ENCODE results near the gene POLQ.

POLQ gene

DNA sequence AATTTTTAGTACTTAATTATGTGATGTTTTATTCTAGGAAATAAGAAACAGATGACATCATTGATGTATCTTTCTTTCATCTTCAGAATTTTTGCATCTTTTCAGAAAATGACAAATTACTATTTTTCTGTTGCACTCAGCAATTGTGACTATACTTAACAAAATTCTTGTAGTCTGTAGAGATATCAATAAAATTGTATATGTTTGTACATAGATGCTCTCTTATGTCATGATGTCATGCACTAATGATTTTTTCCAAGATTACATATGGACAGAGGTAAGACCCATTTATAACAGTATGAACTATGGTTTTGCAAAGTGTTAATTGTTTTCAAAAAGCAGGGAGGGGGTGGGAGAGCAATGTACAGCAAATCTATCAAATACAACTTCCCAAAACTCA, 121.2 kb downstream of the POLQ start:
- Histone ChIP-seq H3K9me3 (ENCODE audit: control insufficient read depth, insufficient read depth, low read length) (no peaks in the 10 kb centered on the region), H3K9me2 (replicated peaks; ENCODE audit: control insufficient read depth, low read length) (no peaks in the 10 kb centered on the region)
- no peak for TF ChIP-seq EZH2phosphoT487 (IDR thresholded peaks at IDR 0.05; ENCODE audit: borderline replicate concordance, low read length)
- TF ChIP-seq CTCF (IDR thresholded peaks at IDR 0.05; ENCODE audit: low read depth, low read length, poor library complexity, severe bottlenecking): no peak

DNA sequence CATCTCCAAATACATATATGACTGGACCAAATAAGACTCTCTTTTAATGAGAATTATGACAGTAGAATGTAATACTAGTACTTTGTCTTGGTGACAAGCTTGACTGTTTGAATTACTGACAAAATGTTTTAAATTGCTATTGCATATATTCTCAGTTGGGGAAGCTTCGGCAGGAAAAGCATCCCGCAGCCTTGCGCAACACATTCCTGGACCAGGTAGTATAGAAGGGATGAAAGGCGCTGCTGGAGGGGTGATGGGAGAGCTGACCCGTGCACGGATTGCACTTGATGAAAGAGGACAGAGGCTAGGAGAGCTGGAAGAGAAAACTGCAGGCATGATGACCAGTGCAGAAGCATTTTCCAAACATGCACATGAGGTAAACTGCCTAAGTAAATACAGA, 127.6 kb downstream of the POLQ start:
- no peak overlapping the region for H3K4me3 ChIP-seq (ENCODE audit: low read length)
- no peak for TF ChIP-seq EZH2phosphoT487 (IDR thresholded peaks at IDR 0.05; ENCODE audit: borderline replicate concordance, low read length)
- no peak for TF ChIP-seq CTCF (IDR thresholded peaks at IDR 0.05; ENCODE audit: low read depth, low read length, poor library complexity, severe bottlenecking)
- H3K27me3 ChIP-seq (ENCODE audit: control insufficient read depth, low read length): no peaks in the 10 kb centered on the region
- no peaks in the 10 kb centered on the region for H3K79me2 ChIP-seq (ENCODE audit: control insufficient read depth, low read length)
- H3K9me2 ChIP-seq (replicated peaks; ENCODE audit: control insufficient read depth, low read length): no peaks in the 10 kb centered on the region
- H3F3A ChIP-seq (ENCODE audit: control insufficient read depth, insufficient read depth): no peaks in the 10 kb centered on the region
- H3K4me2 ChIP-seq (ENCODE audit: low read length): no peak overlapping the region
- no peaks in the 10 kb centered on the region for H3K4me1 ChIP-seq (ENCODE audit: control insufficient read depth, low read length)
- H3K36me3 ChIP-seq (ENCODE audit: control insufficient read depth, low read length): 0 out of 2 replicates have a peak, but pooled peaks cover 3% of the 10 kb centered on the region
- no peaks in the 10 kb centered on the region for H3K9me3 ChIP-seq (ENCODE audit: control insufficient read depth, insufficient read depth, low read length)
- no peak overlapping the region for H3K27ac ChIP-seq (ENCODE audit: low read depth, low read length)
- H4K20me1 ChIP-seq (ENCODE audit: control insufficient read depth, insufficient read depth, low read depth, low read length): no peaks in the 10 kb centered on the region

More for the DNA sequence above, 121.2 kb downstream of the POLQ start:
- Histone ChIP-seq H3F3A (ENCODE audit: control insufficient read depth, insufficient read depth) (no peaks in the 10 kb centered on the region), H3K27ac (ENCODE audit: low read depth, low read length) (no peak overlapping the region), H4K20me1 (ENCODE audit: control insufficient read depth, insufficient read depth, low read depth, low read length) (no peaks in the 10 kb centered on the region), H3K4me3 (ENCODE audit: low read length) (no peak overlapping the region), H3K36me3 (ENCODE audit: control insufficient read depth, low read length) (peaks cover 26% of the 10 kb centered on the region), H3K4me2 (ENCODE audit: low read length) (no peak overlapping the region), H3K79me2 (ENCODE audit: control insufficient read depth, low read length) (no peaks in the 10 kb centered on the region), H3K27me3 (ENCODE audit: control insufficient read depth, low read length) (no peaks in the 10 kb centered on the region), H3K4me1 (ENCODE audit: control insufficient read depth, low read length) (no peaks in the 10 kb centered on the region)

GRCh38 chr3:121414924-121415323, 130.9 kb downstream of the POLQ start:
- no peak overlapping the region for H3K4me3 ChIP-seq (ENCODE audit: low read length)
- no peaks in the 10 kb centered on the region for H3K4me1 ChIP-seq (ENCODE audit: control insufficient read depth, low read length)
- no peaks in the 10 kb centered on the region for H3K36me3 ChIP-seq (ENCODE audit: control insufficient read depth, low read length)
- no peaks in the 10 kb centered on the region for H3K27me3 ChIP-seq (ENCODE audit: control insufficient read depth, low read length)
- no peaks in the 10 kb centered on the region for H3K9me2 ChIP-seq (replicated peaks; ENCODE audit: control insufficient read depth, low read length)
- TF ChIP-seq CTCF (IDR thresholded peaks at IDR 0.05; ENCODE audit: low read depth, low read length, poor library complexity, severe bottlenecking) (no peak), EZH2phosphoT487 (IDR thresholded peaks at IDR 0.05; ENCODE audit: borderline replicate concordance, low read length) (no peak)
- H3K27ac ChIP-seq (ENCODE audit: low read depth, low read length): no peak overlapping the region
- H3K9me3 ChIP-seq (ENCODE audit: control insufficient read depth, insufficient read depth, low read length): no peaks in the 10 kb centered on the region
- H4K20me1 ChIP-seq (ENCODE audit: control insufficient read depth, insufficient read depth, low read depth, low read length): no peaks in the 10 kb centered on the region
- no peaks in the 10 kb centered on the region for H3K79me2 ChIP-seq (ENCODE audit: control insufficient read depth, low read length)
- H3F3A ChIP-seq (ENCODE audit: control insufficient read depth, insufficient read depth): no peaks in the 10 kb centered on the region
- no peak overlapping the region for H3K4me2 ChIP-seq (ENCODE audit: low read length)

DNA sequence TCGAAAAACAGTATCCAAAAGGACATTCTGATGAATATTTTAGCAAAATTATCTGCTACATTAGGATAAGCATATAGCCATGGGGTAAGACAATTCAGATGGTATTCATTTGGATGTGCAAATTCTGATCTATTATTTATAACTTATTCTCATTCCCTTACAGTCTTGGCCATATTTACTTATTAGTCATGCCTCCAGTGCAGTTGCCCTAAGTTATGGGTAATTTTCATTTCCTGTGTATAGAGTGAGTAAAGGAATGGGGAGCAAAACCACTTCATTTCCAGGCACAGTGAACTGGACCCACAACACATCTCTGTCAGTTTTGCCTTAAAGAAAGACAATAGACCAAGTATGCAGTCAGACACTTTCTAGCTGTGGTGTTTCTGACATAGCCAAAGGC, 134.3 kb downstream of the POLQ start:
- TF ChIP-seq EZH2phosphoT487 (IDR thresholded peaks at IDR 0.05; ENCODE audit: borderline replicate concordance, low read length): no peak
- TF ChIP-seq CTCF (IDR thresholded peaks at IDR 0.05; ENCODE audit: low read depth, low read length, poor library complexity, severe bottlenecking): no peak
- H3K79me2 ChIP-seq (ENCODE audit: control insufficient read depth, low read length): no peaks in the 10 kb centered on the region
- H3F3A ChIP-seq (ENCODE audit: control insufficient read depth, insufficient read depth): no peaks in the 10 kb centered on the region
- H3K9me2 ChIP-seq (replicated peaks; ENCODE audit: control insufficient read depth, low read length): no peaks in the 10 kb centered on the region
- H3K4me2 ChIP-seq (ENCODE audit: low read length): no peak overlapping the region
- H4K20me1 ChIP-seq (ENCODE audit: control insufficient read depth, insufficient read depth, low read depth, low read length): no peaks in the 10 kb centered on the region
- no peaks in the 10 kb centered on the region for H3K36me3 ChIP-seq (ENCODE audit: control insufficient read depth, low read length)
- H3K4me1 ChIP-seq (ENCODE audit: control insufficient read depth, low read length): no peaks in the 10 kb centered on the region
- no peaks in the 10 kb centered on the region for H3K9me3 ChIP-seq (ENCODE audit: control insufficient read depth, insufficient read depth, low read length)
- no peak overlapping the region for H3K4me3 ChIP-seq (ENCODE audit: low read length)
- H3K27me3 ChIP-seq (ENCODE audit: control insufficient read depth, low read length): no peaks in the 10 kb centered on the region
- H3K27ac ChIP-seq (ENCODE audit: low read depth, low read length): no peak overlapping the region
